ENCODE data around the gene CASP2. TPM values are rescaled to one million over a fixed set of nuclear protein-coding genes. Genes with fewer than 3 reads are reported as not detected.

The CASP2 gene
- total RNA-seq, 1 experiment from 2014 or later = 65.3 TPM

GRCh38 chr7:143239813-143240212 is 48.3 kb upstream of the CASP2 start:
- Histone ChIP-seq H3K14ac (ENCODE audit: insufficient read depth, low read length) (no peak overlapping the region), H3K23ac (ENCODE audit: insufficient read length, low read depth, low read length) (no peak overlapping the region), H4K20me1 (ENCODE audit: control insufficient read depth, insufficient read depth, insufficient read length) (no peaks in the 10 kb centered on the region), H3K9me3 (ENCODE audit: control insufficient read depth, low read depth, low read length) (no peaks in the 10 kb centered on the region), H3K4ac (ENCODE audit: low read depth, low read length) (no peak overlapping the region), H3K56ac (ENCODE audit: insufficient read length, low read depth, low read length) (no peak overlapping the region), H3K27ac (ENCODE audit: insufficient read length, low read depth, low read length) (no peak overlapping the region), H4K91ac (ENCODE audit: insufficient read length, low read depth, low read length) (no peak overlapping the region), H3K23me2 (ENCODE audit: insufficient read length, low read depth, low read length, poor library complexity, severe bottlenecking) (no peaks in the 10 kb centered on the region), H3K9ac (ENCODE audit: extremely low read depth, insufficient read length, low read length) (no peak overlapping the region), H2BK12ac (ENCODE audit: insufficient read length, low read depth, low read length) (no peak overlapping the region), H2BK5ac (ENCODE audit: insufficient read length, low read length) (no peak overlapping the region), H3K18ac (ENCODE audit: insufficient read length, low read depth, low read length) (no peak overlapping the region), H3K4me2 (ENCODE audit: insufficient read depth, insufficient read length, low read length) (no peak overlapping the region), H2AK5ac (ENCODE audit: insufficient read length, low read length) (no peak overlapping the region), H3K4me1 (ENCODE audit: insufficient read depth, low read length) (no peaks in the 10 kb centered on the region), H4K5ac (ENCODE audit: insufficient read length, low read depth, low read length) (no peak overlapping the region), H2BK120ac (ENCODE audit: low read depth, low read length, poor library complexity, severe bottlenecking) (no peak overlapping the region), H2BK15ac (ENCODE audit: low read depth, low read length) (no peak overlapping the region), H2BK20ac (ENCODE audit: low read depth, low read length, poor library complexity, severe bottlenecking) (no peak overlapping the region), H3T11ph (ENCODE audit: low read length) (no peak overlapping the region), H3K79me1 (ENCODE audit: insufficient read depth, low read depth, low read length, poor library complexity, severe bottlenecking) (no peaks in the 10 kb centered on the region), H3K79me2 (ENCODE audit: insufficient read depth, low read length) (no peaks in the 10 kb centered on the region), H2AFZ (ENCODE audit: low read length) (no peak overlapping the region), H3K27me3 (ENCODE audit: insufficient read depth, low read length) (no peaks in the 10 kb centered on the region), H4K8ac (replicated peaks; ENCODE audit: insufficient read length, low read depth, low read length) (no peak overlapping the region)
- TF ChIP-seq, protein P1, sequence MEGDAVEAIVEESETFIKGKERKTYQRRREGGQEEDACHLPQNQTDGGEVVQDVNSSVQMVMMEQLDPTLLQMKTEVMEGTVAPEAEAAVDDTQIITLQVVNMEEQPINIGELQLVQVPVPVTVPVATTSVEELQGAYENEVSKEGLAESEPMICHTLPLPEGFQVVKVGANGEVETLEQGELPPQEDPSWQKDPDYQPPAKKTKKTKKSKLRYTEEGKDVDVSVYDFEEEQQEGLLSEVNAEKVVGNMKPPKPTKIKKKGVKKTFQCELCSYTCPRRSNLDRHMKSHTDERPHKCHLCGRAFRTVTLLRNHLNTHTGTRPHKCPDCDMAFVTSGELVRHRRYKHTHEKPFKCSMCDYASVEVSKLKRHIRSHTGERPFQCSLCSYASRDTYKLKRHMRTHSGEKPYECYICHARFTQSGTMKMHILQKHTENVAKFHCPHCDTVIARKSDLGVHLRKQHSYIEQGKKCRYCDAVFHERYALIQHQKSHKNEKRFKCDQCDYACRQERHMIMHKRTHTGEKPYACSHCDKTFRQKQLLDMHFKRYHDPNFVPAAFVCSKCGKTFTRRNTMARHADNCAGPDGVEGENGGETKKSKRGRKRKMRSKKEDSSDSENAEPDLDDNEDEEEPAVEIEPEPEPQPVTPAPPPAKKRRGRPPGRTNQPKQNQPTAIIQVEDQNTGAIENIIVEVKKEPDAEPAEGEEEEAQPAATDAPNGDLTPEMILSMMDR (conservative IDR thresholded peaks at IDR 0.05) = no peak
- no peak for DNase-seq
- Mint-ChIP-seq H3K4me1 (peaks cover 3 to 7% of the 10 kb centered on the region in 2 experiments; a peak in 3 of 4 replicates), H3K27ac (no peak overlapping the region), H3K4me3 (no peak overlapping the region), H3K36me3 (ENCODE audit: insufficient read depth in 1 of 3, low read depth in 3 of 3) (peaks cover 0 to 7% (median 0%) of the 10 kb centered on the region in 3 experiments; a peak in 4 of 7 replicates), H3K9me3 (peaks cover 15 to 17% of the 10 kb centered on the region in 2 experiments), H3K27me3 (ENCODE audit: low read depth) (peaks cover 11% of the 10 kb centered on the region)
